SK-N-SH (cell line): Measurements from ENCODE around the gene UST. TPM values are rescaled to one million over a fixed set of nuclear protein-coding genes. Genes with fewer than 3 reads are reported as not detected.

Experiments
- CTCF ChIA-PET: fragments of 300-600, 350-600 bp; formaldehyde crosslinking; extraction: SDS; loops from one replicate; lab custom pipeline; 2021; lab: Yijun Ruan, JAX
- POLR2A ChIA-PET: fragments of 350-600 bp; sonication (Branson Sonifier 250); formaldehyde crosslinking; extraction: SDS; loops from one replicate; lab custom pipeline; 2020; ENCODE audit warnings: antibody characterized with exemption, inconsistent platforms; lab: Yijun Ruan, JAX
- DNase-seq: peaks from one replicate; pipeline ENCODE4 v3.0.0; 2012
- H2AFZ ChIP-seq: fragments of 200-600 bp; sonication (generic); 2 replicates; pipeline ENCODE4 v1.8.1; 2016; ENCODE audit warnings: antibody characterized with exemption, mild to moderate bottlenecking, low read depth
- H3F3A ChIP-seq: fragments of 200-600 bp; sonication (generic); replicated peaks from 2 replicates; pipeline ENCODE3; 2016; ENCODE audit warnings: antibody characterized with exemption, mild to moderate bottlenecking; ENCODE audit not compliant: insufficient read depth
- H3K27ac ChIP-seq, 2 experiments: fragments of 200-500 bp in 1 of 2; fragments of 200-600 bp in 1 of 2; sonication (Bioruptor generic) in 1 of 2; sonication (generic), shearing (Covaris generic) in 1 of 2; 2 replicates each; pipeline versions ENCODE4 v1.5.1 to v1.6.1; 2014 to 2016; ENCODE audit warnings: low read depth in 2 of 2, inconsistent platforms in 1 of 2, low read length in 1 of 2, mild to moderate bottlenecking in 1 of 2, mixed read lengths in 1 of 2
- H3K27me3 ChIP-seq: fragments of 200-600 bp; sonication (generic), shearing (Covaris generic); 2 replicates; pipeline ENCODE4 v1.6.1; 2016; ENCODE audit warnings: mixed run types; ENCODE audit not compliant: insufficient read depth
- H3K36me3 ChIP-seq, 2 experiments: fragments of 200-500 bp in 1 of 2; fragments of 200-600 bp in 1 of 2; sonication (Bioruptor generic) in 1 of 2; sonication (generic) in 1 of 2; replicated peaks in 1 of 2; 2 replicates each; pipeline versions ENCODE3 to v1.5.1; 2014 to 2016; ENCODE audit warnings: low read length in 1 of 2, mild to moderate bottlenecking in 1 of 2; ENCODE audit not compliant: insufficient read depth in 2 of 2, control insufficient read depth in 1 of 2
- H3K4me1 ChIP-seq, 2 experiments: fragments of 200-500 bp in 1 of 2; fragments of 200-600 bp in 1 of 2; sonication (Bioruptor generic) in 1 of 2; sonication (generic), shearing (Covaris generic) in 1 of 2; 2 replicates each; pipeline versions ENCODE4 v1.5.1 to v1.6.1; 2014 to 2016; ENCODE audit warnings: low read depth in 1 of 2, low read length in 1 of 2, mixed run types in 1 of 2; ENCODE audit not compliant: insufficient read depth in 2 of 2, control insufficient read depth in 1 of 2
- H3K4me2 ChIP-seq: fragments of 200-600 bp; sonication (generic), shearing (Covaris generic); 2 replicates; pipeline ENCODE4 v1.6.1; 2017; ENCODE audit warnings: mixed run types
- H3K4me3 ChIP-seq, 2 experiments: fragments of 200-500 bp in 1 of 2; fragments of 200-600 bp in 1 of 2; sonication (Bioruptor generic) in 1 of 2; sonication (generic), shearing (Covaris generic) in 1 of 2; 2 replicates each; pipeline versions ENCODE4 v1.5.1 to v1.8.1; 2014 to 2016; ENCODE audit warnings: low read depth in 2 of 2, inconsistent platforms in 1 of 2, low read length in 1 of 2, mild to moderate bottlenecking in 1 of 2, mixed read lengths in 1 of 2, moderate library complexity in 1 of 2
- H3K79me2 ChIP-seq: fragments of 200-600 bp; sonication (generic); 2 replicates; pipeline ENCODE4 v1.8.1; 2017; ENCODE audit warnings: mild to moderate bottlenecking; ENCODE audit not compliant: insufficient read depth
- H3K9ac ChIP-seq: fragments of 200-600 bp; sonication (generic); 2 replicates; pipeline ENCODE4 v1.6.1; 2017; ENCODE audit warnings: mixed run types
- H3K9me2 ChIP-seq: fragments of 200-600 bp; sonication (generic); 2 replicates; pipeline ENCODE4 v1.6.1; 2017; ENCODE audit warnings: mixed run types
- H3K9me3 ChIP-seq: fragments of 200-600 bp; sonication (generic); 2 replicates; pipeline ENCODE4 v1.6.1; 2017; ENCODE audit warnings: mixed run types, mild to moderate bottlenecking, moderate library complexity
- H4K20me1 ChIP-seq: fragments of 200-600 bp; sonication (generic); 2 replicates; pipeline ENCODE4 v1.6.1; 2017; ENCODE audit warnings: mild to moderate bottlenecking, mixed run types; ENCODE audit not compliant: insufficient read depth
- CHD2 ChIP-seq: fragments of 150-350 bp; IDR thresholded peaks from 2 replicates; pipeline ENCODE4 v1.6.1; 2018; ENCODE audit warnings: low read length; ENCODE audit not compliant: partially characterized antibody
- CTCF ChIP-seq: fragments of 200-600 bp; sonication (generic); IDR thresholded peaks from 2 replicates; pipeline ENCODE4 v1.6.1; 2017; ENCODE audit warnings: antibody characterized with exemption, mild to moderate bottlenecking, moderate library complexity
- ELF1 ChIP-seq: IDR thresholded peaks from 2 replicates; pipeline ENCODE4 v1.4.0; 2012
- EP300 ChIP-seq, 2 experiments: IDR thresholded peaks; 2 replicates each; pipeline versions ENCODE4 v1.4.0 to v1.6.1; 2012; ENCODE audit warnings: borderline replicate concordance in 1 of 2, low read depth in 1 of 2, low read length in 1 of 2
- EZH2phosphoT487 ChIP-seq: fragments of 200-600 bp; sonication (generic); IDR thresholded peaks from 2 replicates; pipeline ENCODE4 v1.6.1; 2017; ENCODE audit warnings: low read depth, mixed run types, mild to moderate bottlenecking, antibody characterized with exemption, moderate library complexity, borderline replicate concordance
- FOXJ3 ChIP-seq: sonication (generic); formaldehyde crosslinking; IDR thresholded peaks from 2 replicates; pipeline ENCODE4 v1.5.1; 2020; ENCODE audit warnings: mild to moderate bottlenecking, missing genetic modification reagents
- GABPA ChIP-seq: IDR thresholded peaks from 2 replicates; pipeline ENCODE4 v1.4.0; 2012; ENCODE audit warnings: low read depth, mild to moderate bottlenecking
- JUND ChIP-seq: IDR thresholded peaks from 2 replicates; pipeline ENCODE4 v1.4.0; 2012
- MAX ChIP-seq: IDR thresholded peaks from 2 replicates; pipeline ENCODE4 v1.4.0; 2012; ENCODE audit warnings: low read depth
- MXI1 ChIP-seq: IDR thresholded peaks from 2 replicates; pipeline ENCODE4 v1.6.1; 2012; ENCODE audit warnings: mild to moderate bottlenecking, low read depth, low read length, improper control_type of control experiment
- NFIC ChIP-seq: IDR thresholded peaks from 2 replicates; pipeline ENCODE4 v1.4.0; 2012; ENCODE audit warnings: borderline replicate concordance
- RAD21 ChIP-seq: IDR thresholded peaks from 2 replicates; pipeline ENCODE4 v1.6.1; 2012; ENCODE audit warnings: mild to moderate bottlenecking, low read length
- RCOR1 ChIP-seq: fragments of 150-350 bp; IDR thresholded peaks from 2 replicates; pipeline ENCODE4 v1.6.1; 2017; ENCODE audit warnings: antibody characterized with exemption, low read length
- RFX5 ChIP-seq: IDR thresholded peaks from 2 replicates; pipeline ENCODE4 v1.6.1; 2012; ENCODE audit warnings: mild to moderate bottlenecking, improper control_type of control experiment, low read length
- RXRA ChIP-seq: IDR thresholded peaks from 2 replicates; pipeline ENCODE4 v1.4.0; 2012; ENCODE audit warnings: low read depth, mild to moderate bottlenecking, borderline replicate concordance
- SMC3 ChIP-seq: IDR thresholded peaks from 2 replicates; pipeline ENCODE4 v1.6.1; 2012; ENCODE audit warnings: low read depth, low read length, improper control_type of control experiment
- TAF1 ChIP-seq: IDR thresholded peaks from 2 replicates; pipeline ENCODE4 v1.6.1; 2012; ENCODE audit warnings: low read depth, mild to moderate bottlenecking, low read length, moderate library complexity, borderline replicate concordance
- TEAD4 ChIP-seq: IDR thresholded peaks from 2 replicates; pipeline ENCODE4 v1.4.0; 2012; ENCODE audit warnings: mild to moderate bottlenecking, borderline replicate concordance; ENCODE audit not compliant: insufficient read depth
- YY1 ChIP-seq: IDR thresholded peaks from 2 replicates; pipeline ENCODE4 v1.4.0; 2012; ENCODE audit warnings: low read depth, mild to moderate bottlenecking
- ZBTB33 ChIP-seq: IDR thresholded peaks from 2 replicates; pipeline ENCODE4 v1.4.0; 2012; ENCODE audit warnings: low read depth, borderline replicate concordance
- WGBS: methylation state at CpG from one replicate; pipeline ENCODE4 v1.1.6; 2017; ENCODE audit warnings: low lambda C conversion rate; 5-methylcytosine and 5-hydroxymethylcytosine counted together
- polyA plus RNA-seq, 3 experiments: library from polyadenylated mRNA; depleted of rRNA; stranded (reverse); fragments of >200 nt; gene quantifications; 2 replicates each; pipeline ENCODE4 v1.2.3, GENCODE V29; 2012
- TF ChIP-seq, protein P1 (sequence below): fragments of 150-350 bp; IDR thresholded peaks from 2 replicates; pipeline ENCODE4 v1.6.1; 2016; ENCODE audit warnings: mild to moderate bottlenecking, low read depth, low read length
- TF ChIP-seq, protein P2 (sequence below): IDR thresholded peaks from 2 replicates; pipeline ENCODE4 v1.6.1; 2012; ENCODE audit warnings: mild to moderate bottlenecking, low read depth, low read length, moderate library complexity
- TF ChIP-seq, protein P3 (sequence below): IDR thresholded peaks from 2 replicates; pipeline ENCODE4; 2012

Gene UST
- polyA plus RNA-seq, 1 of the 3 experiments (the other 2 are of a cell fraction) = 1.7 TPM

- WGBS = 14% methylated on average over 6 of the region's 6 CpGs
- DNase-seq = no peak
- H3K9ac ChIP-seq = peak overlapping the region; percentile 18; the same call in 1 of the 2 replicates
- TF ChIP-seq, protein P1, sequence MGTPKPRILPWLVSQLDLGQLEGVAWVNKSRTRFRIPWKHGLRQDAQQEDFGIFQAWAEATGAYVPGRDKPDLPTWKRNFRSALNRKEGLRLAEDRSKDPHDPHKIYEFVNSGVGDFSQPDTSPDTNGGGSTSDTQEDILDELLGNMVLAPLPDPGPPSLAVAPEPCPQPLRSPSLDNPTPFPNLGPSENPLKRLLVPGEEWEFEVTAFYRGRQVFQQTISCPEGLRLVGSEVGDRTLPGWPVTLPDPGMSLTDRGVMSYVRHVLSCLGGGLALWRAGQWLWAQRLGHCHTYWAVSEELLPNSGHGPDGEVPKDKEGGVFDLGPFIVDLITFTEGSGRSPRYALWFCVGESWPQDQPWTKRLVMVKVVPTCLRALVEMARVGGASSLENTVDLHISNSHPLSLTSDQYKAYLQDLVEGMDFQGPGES = no peak
- TF ChIP-seq RFX5 (no peak), RXRA (0 out of 2 replicates have a peak, but pooled peaks have one; percentile 20), FOXJ3 (CRISPR knock-in tag) (no peak), TAF1 (no peak), YY1 (no peak), MAX (no peak), ZBTB33 (no peak), GABPA (no peak), CTCF (no peak), RAD21 (no peak), ELF1 (no peak), CHD2 (no peak), SMC3 (no peak), MXI1 (no peak), EZH2phosphoT487 (no peak), EP300 (IDR thresholded peaks at IDR 0.05; ENCODE audit: borderline replicate concordance in 1 of 2, low read depth in 1 of 2, low read length in 1 of 2) (peak in 1 of 2 experiments; percentile 58; a peak in 2 of 4 replicates), JUND (peak; percentile 80), RCOR1 (no peak), TEAD4 (no peak), NFIC (peak; percentile 48; the same call in 1 of the 2 replicates)
- TF ChIP-seq, protein P2, sequence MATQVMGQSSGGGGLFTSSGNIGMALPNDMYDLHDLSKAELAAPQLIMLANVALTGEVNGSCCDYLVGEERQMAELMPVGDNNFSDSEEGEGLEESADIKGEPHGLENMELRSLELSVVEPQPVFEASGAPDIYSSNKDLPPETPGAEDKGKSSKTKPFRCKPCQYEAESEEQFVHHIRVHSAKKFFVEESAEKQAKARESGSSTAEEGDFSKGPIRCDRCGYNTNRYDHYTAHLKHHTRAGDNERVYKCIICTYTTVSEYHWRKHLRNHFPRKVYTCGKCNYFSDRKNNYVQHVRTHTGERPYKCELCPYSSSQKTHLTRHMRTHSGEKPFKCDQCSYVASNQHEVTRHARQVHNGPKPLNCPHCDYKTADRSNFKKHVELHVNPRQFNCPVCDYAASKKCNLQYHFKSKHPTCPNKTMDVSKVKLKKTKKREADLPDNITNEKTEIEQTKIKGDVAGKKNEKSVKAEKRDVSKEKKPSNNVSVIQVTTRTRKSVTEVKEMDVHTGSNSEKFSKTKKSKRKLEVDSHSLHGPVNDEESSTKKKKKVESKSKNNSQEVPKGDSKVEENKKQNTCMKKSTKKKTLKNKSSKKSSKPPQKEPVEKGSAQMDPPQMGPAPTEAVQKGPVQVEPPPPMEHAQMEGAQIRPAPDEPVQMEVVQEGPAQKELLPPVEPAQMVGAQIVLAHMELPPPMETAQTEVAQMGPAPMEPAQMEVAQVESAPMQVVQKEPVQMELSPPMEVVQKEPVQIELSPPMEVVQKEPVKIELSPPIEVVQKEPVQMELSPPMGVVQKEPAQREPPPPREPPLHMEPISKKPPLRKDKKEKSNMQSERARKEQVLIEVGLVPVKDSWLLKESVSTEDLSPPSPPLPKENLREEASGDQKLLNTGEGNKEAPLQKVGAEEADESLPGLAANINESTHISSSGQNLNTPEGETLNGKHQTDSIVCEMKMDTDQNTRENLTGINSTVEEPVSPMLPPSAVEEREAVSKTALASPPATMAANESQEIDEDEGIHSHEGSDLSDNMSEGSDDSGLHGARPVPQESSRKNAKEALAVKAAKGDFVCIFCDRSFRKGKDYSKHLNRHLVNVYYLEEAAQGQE = no peak
- TF ChIP-seq, protein P3, sequence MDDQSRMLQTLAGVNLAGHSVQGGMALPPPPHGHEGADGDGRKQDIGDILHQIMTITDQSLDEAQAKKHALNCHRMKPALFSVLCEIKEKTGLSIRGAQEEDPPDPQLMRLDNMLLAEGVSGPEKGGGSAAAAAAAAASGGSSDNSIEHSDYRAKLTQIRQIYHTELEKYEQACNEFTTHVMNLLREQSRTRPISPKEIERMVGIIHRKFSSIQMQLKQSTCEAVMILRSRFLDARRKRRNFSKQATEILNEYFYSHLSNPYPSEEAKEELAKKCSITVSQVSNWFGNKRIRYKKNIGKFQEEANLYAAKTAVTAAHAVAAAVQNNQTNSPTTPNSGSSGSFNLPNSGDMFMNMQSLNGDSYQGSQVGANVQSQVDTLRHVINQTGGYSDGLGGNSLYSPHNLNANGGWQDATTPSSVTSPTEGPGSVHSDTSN = peak; percentile 91
Measured at GRCh38 chr6:148885136-148885865, 138.5 kb downstream of the UST start.

More at GRCh38 chr6:148885136-148885865, 138.5 kb downstream of the UST start:
- Histone ChIP-seq H3K27me3 (no peaks in the 10 kb centered on the region), H3K36me3 (no peaks in the 10 kb centered on the region), H3F3A (peaks cover 23% of the 10 kb centered on the region), H3K4me3 (no peak overlapping the region), H4K20me1 (no peaks in the 10 kb centered on the region), H3K4me2 (peak overlapping the region; percentile 67; the same call in 1 of the 2 replicates), H2AFZ (peak overlapping the region; percentile 56; the same call in 1 of the 2 replicates), H3K27ac (peak overlapping the region; percentile 72 to 87; a peak in 3 of 4 replicates), H3K9me3 (no peaks in the 10 kb centered on the region), H3K4me1 (peaks cover 2 to 26% of the 10 kb centered on the region in 2 experiments), H3K9me2 (no peaks in the 10 kb centered on the region), H3K79me2 (no peaks in the 10 kb centered on the region)
- ChIA-PET CTCF (no interaction called here), POLR2A (no interaction called here)
